MM.1S (cell line): ENCODE results near the gene OTUD3.

Experiments
- CTCF ChIP-seq: fragments of 300-600 bp; sonication (generic); IDR thresholded peaks from 2 replicates; pipeline ENCODE4 v1.5.1; 2016; ENCODE audit warnings: antibody characterized with exemption, low read length, mixed read lengths
- EZH2 ChIP-seq: fragments of 300-600 bp; sonication (generic); optimal IDR thresholded peaks from 2 replicates; pipeline ENCODE3; 2017; ENCODE audit warnings: low read depth, mild to moderate bottlenecking, antibody characterized with exemption, low read length, mixed read lengths

GRCh38 chr1:19934336-19934735 lies 52.1 kb downstream of the OTUD3 start:
- TF ChIP-seq EZH2 = no peak
- TF ChIP-seq CTCF = no peak
